HFF-Myc (cell line): ENCODE results near the gene PGP.

ENCODE experiments used
- DNase-seq: peaks from one replicate; pipeline ENCODE4 v3.0.0-alpha.2; 2011; ENCODE audit warnings: low read depth; ENCODE audit errors: extremely low read depth
- H3K4me3 ChIP-seq: replicated peaks from 2 replicates; pipeline ENCODE4 v1.5.1; 2011; ENCODE audit warnings: low read depth, mild to moderate bottlenecking, control low read depth, low read length
- TF ChIP-seq, protein P1 (sequence below): IDR thresholded peaks from 2 replicates; pipeline ENCODE4 v1.5.1; 2012; ENCODE audit warnings: mild to moderate bottlenecking, low read depth, low read length, control low read depth; ENCODE audit errors: missing control alignments

The PGP gene

GRCh38 chr16:2251296-2252111, 36.9 kb upstream of the PGP start, which contains the start of gene ECI1:
Gene ECI1 (minus strand): TSS chr16:2251587. CDS start chr16:2251566, 21 bp downstream.
- peak; percentile 78 for DNase-seq
- TF ChIP-seq, protein P1, sequence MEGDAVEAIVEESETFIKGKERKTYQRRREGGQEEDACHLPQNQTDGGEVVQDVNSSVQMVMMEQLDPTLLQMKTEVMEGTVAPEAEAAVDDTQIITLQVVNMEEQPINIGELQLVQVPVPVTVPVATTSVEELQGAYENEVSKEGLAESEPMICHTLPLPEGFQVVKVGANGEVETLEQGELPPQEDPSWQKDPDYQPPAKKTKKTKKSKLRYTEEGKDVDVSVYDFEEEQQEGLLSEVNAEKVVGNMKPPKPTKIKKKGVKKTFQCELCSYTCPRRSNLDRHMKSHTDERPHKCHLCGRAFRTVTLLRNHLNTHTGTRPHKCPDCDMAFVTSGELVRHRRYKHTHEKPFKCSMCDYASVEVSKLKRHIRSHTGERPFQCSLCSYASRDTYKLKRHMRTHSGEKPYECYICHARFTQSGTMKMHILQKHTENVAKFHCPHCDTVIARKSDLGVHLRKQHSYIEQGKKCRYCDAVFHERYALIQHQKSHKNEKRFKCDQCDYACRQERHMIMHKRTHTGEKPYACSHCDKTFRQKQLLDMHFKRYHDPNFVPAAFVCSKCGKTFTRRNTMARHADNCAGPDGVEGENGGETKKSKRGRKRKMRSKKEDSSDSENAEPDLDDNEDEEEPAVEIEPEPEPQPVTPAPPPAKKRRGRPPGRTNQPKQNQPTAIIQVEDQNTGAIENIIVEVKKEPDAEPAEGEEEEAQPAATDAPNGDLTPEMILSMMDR = peak; percentile 49
- H3K4me3 ChIP-seq = peak within 1 kb of the TSS; percentile 70

DNA sequence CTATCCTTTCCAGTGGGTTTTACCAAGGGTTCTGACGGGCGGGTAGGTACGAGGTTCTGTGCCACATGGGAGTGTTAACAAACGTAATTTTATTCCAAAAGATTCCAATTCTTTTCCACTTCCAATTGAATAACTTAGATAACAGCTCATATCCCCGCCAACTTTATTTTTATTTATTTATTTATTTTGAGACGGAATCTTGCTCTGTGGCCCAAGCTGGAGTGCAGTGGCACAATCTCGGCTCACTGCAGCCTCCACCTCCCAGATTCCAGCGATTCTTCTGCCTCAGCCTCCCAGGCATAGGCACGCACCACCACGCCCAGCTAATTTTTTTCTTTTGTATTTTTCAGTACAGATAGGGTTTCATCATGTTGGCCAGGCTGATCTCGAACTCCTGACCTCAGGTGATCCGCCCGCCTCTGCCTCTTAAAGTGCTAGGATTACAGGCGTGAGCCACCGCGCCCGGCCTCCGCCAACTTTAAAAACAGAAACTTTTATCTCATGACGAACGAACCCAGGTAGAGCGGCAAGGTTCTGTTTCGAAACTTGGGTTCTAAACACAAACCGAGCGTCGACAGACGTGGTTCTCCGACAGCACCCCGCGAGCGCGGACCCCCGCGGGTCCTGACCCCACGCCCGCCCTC, 36.1 kb upstream of the PGP start:
- no peak for DNase-seq
- H3K4me3 ChIP-seq = peak overlapping the region; percentile 70
- TF ChIP-seq, protein P1 = no peak

DNA sequence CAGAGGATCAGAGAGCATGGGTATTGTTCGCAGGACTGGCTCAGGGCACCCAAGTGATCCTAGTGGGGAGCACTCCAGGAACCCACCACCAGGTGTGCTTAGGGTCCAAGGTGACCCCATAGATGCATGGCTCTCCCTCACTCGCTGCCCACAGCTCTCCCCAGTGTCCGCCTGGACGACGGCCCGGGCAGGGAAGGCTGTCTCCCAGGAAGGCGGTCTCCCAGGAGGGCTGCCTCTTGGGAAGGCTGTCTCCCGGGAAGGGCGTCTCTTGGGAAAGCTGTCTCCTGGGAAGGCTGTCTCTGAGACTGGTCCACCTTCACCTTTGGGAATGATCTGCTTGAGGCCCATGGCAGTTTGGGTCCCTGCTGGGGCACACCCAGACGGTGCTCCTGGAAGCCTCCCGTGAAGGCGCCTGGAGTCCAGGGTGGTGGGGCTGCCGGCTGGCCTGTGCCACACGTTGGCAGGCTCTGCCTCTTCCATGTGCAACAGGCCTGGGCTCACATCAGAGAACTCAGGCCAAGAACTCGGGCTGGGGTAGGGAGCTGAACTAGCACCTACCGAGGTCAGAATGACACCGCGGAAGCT, 31.8 kb upstream of the PGP start:
- TF ChIP-seq, protein P1 = no peak
- no peak for DNase-seq
- H3K4me3 ChIP-seq = no peak overlapping the region

- TF ChIP-seq, protein P1 = no peak
- no peak overlapping the region for H3K4me3 ChIP-seq
Measured at GRCh38 chr16:2244926-2245795, 30.5 kb upstream of the PGP start.

DNA sequence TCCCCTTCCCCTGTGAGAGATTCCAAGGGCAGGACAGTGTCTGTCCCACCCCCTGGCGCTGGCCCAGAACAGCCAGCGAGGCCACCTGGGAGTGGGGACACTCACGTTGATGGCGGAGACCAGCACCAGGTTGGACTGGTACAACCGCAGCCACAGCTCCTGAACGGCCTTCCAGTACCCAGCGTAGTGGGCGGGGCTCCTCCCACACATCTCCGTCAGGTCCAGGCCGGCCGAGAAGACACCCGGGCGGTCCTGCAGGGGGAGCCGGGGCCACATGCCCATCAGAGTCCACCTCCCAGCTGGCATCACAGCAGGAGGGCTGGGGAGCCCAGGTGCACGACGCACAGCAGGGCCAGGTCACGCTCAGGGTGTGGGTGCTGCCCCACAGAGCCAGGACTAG, 29.7 kb upstream of the PGP start:
- TF ChIP-seq, protein P1 = no peak
- H3K4me3 ChIP-seq = no peak overlapping the region
- no peak for DNase-seq

More at GRCh38 chr16:2244926-2245795, 30.5 kb upstream of the PGP start:
- DNase-seq = no peak

GRCh38 chr16:2243781-2244180, 29.1 kb upstream of the PGP start:
- H3K4me3 ChIP-seq = no peak overlapping the region
- TF ChIP-seq, protein P1 = no peak
- DNase-seq = no peak
